Loucy (cell line): ENCODE data around the gene MFN1.
"Not testable (repeated sequence)": the region's sequence is repeated elsewhere in the genome, so short reads cannot be mapped to it uniquely, and the experiment has no call there.

Experiments
- H2AFZ ChIP-seq: fragments of 200-600 bp; sonication (generic); 2 replicates; pipeline ENCODE4 v1.6.0; 2016; ENCODE audit warnings: antibody characterized with exemption, mild to moderate bottlenecking, low read length, moderate library complexity
- H3F3A ChIP-seq: fragments of 200-600 bp; 2 replicates; pipeline ENCODE4 v1.6.0; 2016; ENCODE audit warnings: antibody characterized with exemption, low read depth, mild to moderate bottlenecking
- H3K27me3 ChIP-seq: fragments of 200-600 bp; sonication (generic); 2 replicates; pipeline ENCODE4 v1.6.1; 2014; ENCODE audit warnings: low read length, mild to moderate bottlenecking; ENCODE audit not compliant: insufficient read depth, poor library complexity, severe bottlenecking
- H3K36me3 ChIP-seq: fragments of 200-600 bp; sonication (generic); 2 replicates; pipeline ENCODE4 v1.6.1; 2016; ENCODE audit warnings: low read length; ENCODE audit not compliant: insufficient read depth
- H3K4me1 ChIP-seq: fragments of 200-600 bp; sonication (generic); 2 replicates; pipeline ENCODE4 v1.5.1; 2014; ENCODE audit warnings: low read length, mild to moderate bottlenecking; ENCODE audit not compliant: insufficient read depth, poor library complexity, severe bottlenecking
- H3K4me2 ChIP-seq: fragments of 200-600 bp; sonication (generic); 2 replicates; pipeline ENCODE4 v1.6.0; 2014; ENCODE audit warnings: antibody characterized with exemption, low read length, low read depth, mild to moderate bottlenecking; ENCODE audit not compliant: poor library complexity, severe bottlenecking
- H3K4me3 ChIP-seq: fragments of 200-600 bp; sonication (generic); 2 replicates; pipeline ENCODE4 v1.5.1; 2014; ENCODE audit warnings: low read length, mild to moderate bottlenecking, mixed read lengths; ENCODE audit not compliant: poor library complexity, severe bottlenecking
- H3K79me2 ChIP-seq: fragments of 200-600 bp; sonication (generic); 2 replicates; pipeline ENCODE4 v1.6.1; 2014; ENCODE audit warnings: low read length; ENCODE audit not compliant: insufficient read depth
- H3K9ac ChIP-seq: fragments of 200-600 bp; sonication (generic); 2 replicates; pipeline ENCODE4 v1.6.0; 2014; ENCODE audit warnings: mild to moderate bottlenecking, low read depth, low read length, moderate library complexity; ENCODE audit not compliant: poor library complexity, severe bottlenecking
- H3K9me2 ChIP-seq: fragments of 200-600 bp; sonication (generic); replicated peaks from 2 replicates; pipeline ENCODE4 v1.6.1; 2016; ENCODE audit warnings: low read depth, low read length, mixed read lengths
- H3K9me3 ChIP-seq: fragments of 200-600 bp; sonication (generic); 2 replicates; pipeline ENCODE4 v1.6.1; 2014; ENCODE audit warnings: mild to moderate bottlenecking, antibody characterized with exemption, low read length, low read depth; ENCODE audit not compliant: insufficient read depth
- H4K20me1 ChIP-seq: fragments of 200-600 bp; sonication (generic); 2 replicates; pipeline ENCODE4 v1.6.0; 2014; ENCODE audit warnings: antibody characterized with exemption, low read length, mild to moderate bottlenecking; ENCODE audit not compliant: insufficient read depth, poor library complexity, severe bottlenecking
- EZH2phosphoT487 ChIP-seq: fragments of 200-600 bp; IDR thresholded peaks from 2 replicates; pipeline ENCODE4 v1.6.1; 2018; ENCODE audit warnings: antibody characterized with exemption, mild to moderate bottlenecking, moderate library complexity, borderline replicate concordance
- TF ChIP-seq, protein P1 (sequence below): fragments of 200-600 bp; sonication (generic); conservative IDR thresholded peaks from 2 replicates; pipeline ENCODE4 v1.5.1; 2014; ENCODE audit warnings: mild to moderate bottlenecking, antibody characterized with exemption, low read length

Gene MFN1

DNA sequence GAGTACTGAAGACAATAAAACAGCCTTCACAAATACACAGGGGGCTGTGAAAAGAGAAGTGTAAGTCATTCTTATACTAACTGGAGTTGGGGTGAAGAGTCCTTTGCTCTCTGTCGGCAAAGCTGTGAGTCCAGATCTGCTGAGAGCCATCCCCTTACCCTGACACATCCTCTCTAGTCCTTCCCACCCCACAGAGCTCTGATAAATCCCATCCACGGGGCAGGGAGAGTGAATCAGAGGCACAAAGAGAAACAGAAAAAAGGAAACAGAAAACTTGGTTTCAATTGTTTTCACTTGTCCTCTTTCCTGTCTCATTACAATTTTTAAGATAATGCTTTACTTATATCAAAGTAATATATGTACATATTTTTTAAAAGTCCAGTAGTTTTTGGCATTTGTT is 42.9 kb upstream of the MFN1 start:
- Histone ChIP-seq H4K20me1 (no peaks in the 10 kb centered on the region), H3K4me1 (no peaks in the 10 kb centered on the region), H3K36me3 (no peaks in the 10 kb centered on the region), H3K4me2 (no peak overlapping the region), H3K27me3 (no peaks in the 10 kb centered on the region), H2AFZ (0 out of 2 replicates have a peak overlapping the region, but pooled peaks have one; percentile 2), H3K4me3 (no peak overlapping the region), H3K9ac (no peak overlapping the region), H3K9me3 (no peaks in the 10 kb centered on the region), H3K9me2 (no peaks in the 10 kb centered on the region), H3K79me2 (no peaks in the 10 kb centered on the region), H3F3A (no peaks in the 10 kb centered on the region)
- no peak for TF ChIP-seq EZH2phosphoT487
- TF ChIP-seq, protein P1, sequence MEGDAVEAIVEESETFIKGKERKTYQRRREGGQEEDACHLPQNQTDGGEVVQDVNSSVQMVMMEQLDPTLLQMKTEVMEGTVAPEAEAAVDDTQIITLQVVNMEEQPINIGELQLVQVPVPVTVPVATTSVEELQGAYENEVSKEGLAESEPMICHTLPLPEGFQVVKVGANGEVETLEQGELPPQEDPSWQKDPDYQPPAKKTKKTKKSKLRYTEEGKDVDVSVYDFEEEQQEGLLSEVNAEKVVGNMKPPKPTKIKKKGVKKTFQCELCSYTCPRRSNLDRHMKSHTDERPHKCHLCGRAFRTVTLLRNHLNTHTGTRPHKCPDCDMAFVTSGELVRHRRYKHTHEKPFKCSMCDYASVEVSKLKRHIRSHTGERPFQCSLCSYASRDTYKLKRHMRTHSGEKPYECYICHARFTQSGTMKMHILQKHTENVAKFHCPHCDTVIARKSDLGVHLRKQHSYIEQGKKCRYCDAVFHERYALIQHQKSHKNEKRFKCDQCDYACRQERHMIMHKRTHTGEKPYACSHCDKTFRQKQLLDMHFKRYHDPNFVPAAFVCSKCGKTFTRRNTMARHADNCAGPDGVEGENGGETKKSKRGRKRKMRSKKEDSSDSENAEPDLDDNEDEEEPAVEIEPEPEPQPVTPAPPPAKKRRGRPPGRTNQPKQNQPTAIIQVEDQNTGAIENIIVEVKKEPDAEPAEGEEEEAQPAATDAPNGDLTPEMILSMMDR = no peak

DNA sequence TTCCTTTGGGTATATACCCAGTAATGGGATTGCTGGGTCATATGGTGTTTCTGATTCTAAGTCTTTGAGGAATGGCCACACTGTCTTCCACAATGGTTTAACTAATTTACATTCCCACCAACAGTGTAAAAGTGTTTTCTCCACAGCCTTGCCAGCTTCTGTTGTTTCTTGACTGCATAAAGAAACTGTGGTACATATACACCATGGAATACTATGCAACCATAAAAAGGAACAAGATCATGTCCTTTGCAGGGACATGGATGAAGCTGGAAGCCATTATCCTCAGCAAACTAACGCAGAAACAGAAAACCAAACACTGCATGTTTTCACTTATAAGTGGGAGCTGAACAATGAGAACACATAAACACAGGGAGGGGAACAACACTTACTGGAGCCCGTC is 40.1 kb upstream of the MFN1 start:
- not testable (repeated sequence) for H3K9ac ChIP-seq, H2AFZ ChIP-seq, H3K79me2 ChIP-seq, H3K4me1 ChIP-seq, H3K27me3 ChIP-seq, H4K20me1 ChIP-seq, H3K9me2 ChIP-seq, H3K36me3 ChIP-seq, H3K4me3 ChIP-seq, H3K4me2 ChIP-seq, H3F3A ChIP-seq, H3K9me3 ChIP-seq

DNA sequence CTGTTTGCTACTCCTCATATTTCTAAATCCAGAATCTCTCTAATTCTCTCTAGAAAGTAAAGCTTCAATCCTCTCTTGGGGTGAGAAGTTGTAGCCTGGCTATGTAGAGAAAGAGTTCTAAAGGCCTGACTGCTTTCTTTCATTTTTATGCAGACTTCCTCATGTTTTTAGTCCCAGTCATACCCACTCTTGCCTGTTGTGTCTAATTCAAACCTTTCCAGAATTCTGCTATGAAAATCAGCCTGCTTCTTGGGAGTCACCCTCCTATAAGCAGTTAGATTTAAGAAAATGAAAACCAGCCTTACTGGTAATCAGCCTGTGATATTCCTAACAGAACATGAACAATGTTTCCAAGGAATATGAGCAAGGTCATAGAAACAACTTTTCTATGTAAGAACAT is 39.5 kb upstream of the MFN1 start:
- Histone ChIP-seq H2AFZ (no peak overlapping the region), H3K79me2 (no peaks in the 10 kb centered on the region), H3F3A (no peaks in the 10 kb centered on the region), H4K20me1 (no peaks in the 10 kb centered on the region), H3K9ac (no peak overlapping the region), H3K27me3 (no peaks in the 10 kb centered on the region), H3K4me3 (no peak overlapping the region), H3K36me3 (no peaks in the 10 kb centered on the region), H3K4me1 (no peaks in the 10 kb centered on the region), H3K9me2 (no peaks in the 10 kb centered on the region), H3K4me2 (no peak overlapping the region), H3K9me3 (no peaks in the 10 kb centered on the region)
- TF ChIP-seq, protein P1 = no peak
- TF ChIP-seq EZH2phosphoT487 = no peak

DNA sequence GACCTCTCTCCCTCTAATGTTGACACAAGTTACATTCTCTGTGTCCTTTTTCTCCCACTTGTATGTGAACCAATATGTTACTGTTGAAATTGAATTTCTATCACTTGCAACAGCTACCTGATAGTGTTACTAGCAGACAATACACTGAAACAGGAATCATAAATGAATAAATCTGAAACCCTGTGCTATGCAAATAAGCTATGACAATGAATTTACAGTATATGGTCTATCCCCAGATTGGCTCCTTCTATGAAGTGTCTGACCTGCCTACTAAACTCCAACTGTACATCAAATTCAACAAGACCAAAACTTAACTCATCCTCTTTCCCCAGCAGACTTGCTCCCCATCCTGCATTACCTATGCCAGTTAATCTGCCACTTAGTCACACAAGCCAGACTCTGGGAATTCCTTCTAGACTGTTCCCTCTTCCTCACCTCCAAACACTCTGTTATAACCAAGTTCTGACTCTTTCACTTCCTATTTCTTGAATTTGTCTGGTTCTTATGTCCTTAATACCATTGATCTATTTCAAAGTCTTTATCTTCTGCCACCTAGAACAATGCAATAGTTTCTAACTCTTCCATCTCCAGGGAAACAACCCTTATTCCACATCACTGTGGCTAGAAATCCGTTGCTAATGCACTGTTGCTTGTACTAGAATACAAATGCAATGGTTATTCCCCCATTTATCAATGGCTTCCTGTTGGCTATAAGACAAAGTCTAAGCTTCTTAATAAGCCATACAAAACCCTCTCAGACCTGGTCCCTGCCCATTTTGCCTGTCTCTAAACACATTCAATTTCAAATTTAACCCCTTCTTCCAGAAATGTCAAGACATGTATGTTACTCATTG is 38.1 kb upstream of the MFN1 start:
- H4K20me1 ChIP-seq = no peaks in the 10 kb centered on the region
- no peaks in the 10 kb centered on the region for H3K4me1 ChIP-seq
- H3K79me2 ChIP-seq = no peaks in the 10 kb centered on the region
- no peaks in the 10 kb centered on the region for H3K36me3 ChIP-seq
- no peak overlapping the region for H3K4me2 ChIP-seq
- TF ChIP-seq EZH2phosphoT487 = no peak
- TF ChIP-seq, protein P1 = no peak
- no peaks in the 10 kb centered on the region for H3K9me3 ChIP-seq
- no peak overlapping the region for H3K4me3 ChIP-seq
- no peaks in the 10 kb centered on the region for H3K27me3 ChIP-seq
- no peaks in the 10 kb centered on the region for H3K9me2 ChIP-seq
- no peak overlapping the region for H3K9ac ChIP-seq
- peak overlapping the region; percentile 54 for H2AFZ ChIP-seq
- no peaks in the 10 kb centered on the region for H3F3A ChIP-seq
